ENCODE results near the gene DEFB121.

DNA sequence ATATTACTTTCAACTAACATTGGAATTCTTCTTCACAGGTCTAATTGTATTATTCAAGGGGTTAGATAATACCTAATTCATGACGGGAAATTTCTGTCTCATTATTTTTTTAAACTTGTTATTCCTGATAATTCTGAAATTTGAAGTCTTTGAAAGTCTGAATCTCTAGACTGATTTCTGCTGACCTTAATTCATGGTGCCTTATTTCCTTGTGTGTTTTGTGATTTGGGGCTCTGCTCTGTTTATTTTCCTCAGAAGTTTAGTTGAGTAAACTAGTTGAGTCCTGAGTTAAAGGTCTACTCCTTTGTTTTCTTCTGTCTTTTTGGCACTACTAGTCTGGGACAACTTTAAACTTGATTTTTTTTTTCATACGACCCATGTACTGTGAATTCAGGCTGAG, 31.7 kb downstream of the DEFB121 start:
- TF ChIP-seq, protein P1, sequence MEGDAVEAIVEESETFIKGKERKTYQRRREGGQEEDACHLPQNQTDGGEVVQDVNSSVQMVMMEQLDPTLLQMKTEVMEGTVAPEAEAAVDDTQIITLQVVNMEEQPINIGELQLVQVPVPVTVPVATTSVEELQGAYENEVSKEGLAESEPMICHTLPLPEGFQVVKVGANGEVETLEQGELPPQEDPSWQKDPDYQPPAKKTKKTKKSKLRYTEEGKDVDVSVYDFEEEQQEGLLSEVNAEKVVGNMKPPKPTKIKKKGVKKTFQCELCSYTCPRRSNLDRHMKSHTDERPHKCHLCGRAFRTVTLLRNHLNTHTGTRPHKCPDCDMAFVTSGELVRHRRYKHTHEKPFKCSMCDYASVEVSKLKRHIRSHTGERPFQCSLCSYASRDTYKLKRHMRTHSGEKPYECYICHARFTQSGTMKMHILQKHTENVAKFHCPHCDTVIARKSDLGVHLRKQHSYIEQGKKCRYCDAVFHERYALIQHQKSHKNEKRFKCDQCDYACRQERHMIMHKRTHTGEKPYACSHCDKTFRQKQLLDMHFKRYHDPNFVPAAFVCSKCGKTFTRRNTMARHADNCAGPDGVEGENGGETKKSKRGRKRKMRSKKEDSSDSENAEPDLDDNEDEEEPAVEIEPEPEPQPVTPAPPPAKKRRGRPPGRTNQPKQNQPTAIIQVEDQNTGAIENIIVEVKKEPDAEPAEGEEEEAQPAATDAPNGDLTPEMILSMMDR (IDR thresholded peaks at IDR 0.05; ENCODE audit: insufficient read depth, low read length) = no peak
- no peak for TF ChIP-seq REST (IDR thresholded peaks at IDR 0.05; ENCODE audit: insufficient replicate concordance, low read depth)
- TF ChIP-seq GABPA (IDR thresholded peaks at IDR 0.05; ENCODE audit: low read depth) = no peak
- TF ChIP-seq POLR2AphosphoS5 (IDR thresholded peaks at IDR 0.05; ENCODE audit: low read depth) = no peak
- no peak for TF ChIP-seq SPI1 (IDR thresholded peaks at IDR 0.05; ENCODE audit: borderline replicate concordance, low read depth)
